ACC112 (cell line): ENCODE results near the gene ZNF214.
"Not testable (repeated sequence)": the region's sequence is repeated elsewhere in the genome, so short reads cannot be mapped to it uniquely, and the experiment has no call there.

Experiments used
- H2AFZ ChIP-seq: fragments of 200-600 bp; sonication (generic); one replicate; pipeline ENCODE4 v1.6.0; 2017; ENCODE audit warnings: antibody characterized with exemption, low read length; ENCODE audit not compliant: unreplicated experiment
- H3K27ac ChIP-seq: fragments of 200-600 bp; sonication (generic); 2 replicates; pipeline ENCODE4 v1.5.1; 2014; ENCODE audit warnings: low read depth, mild to moderate bottlenecking, antibody characterized with exemption, low read length, moderate library complexity
- H3K27me3 ChIP-seq: fragments of 200-600 bp; sonication (generic); 2 replicates; pipeline ENCODE4 v1.6.1; 2014; ENCODE audit warnings: mild to moderate bottlenecking, antibody characterized with exemption, low read length, moderate library complexity, mixed read lengths; ENCODE audit not compliant: insufficient read depth
- H3K36me3 ChIP-seq: fragments of 200-600 bp; sonication (generic); 2 replicates; pipeline ENCODE4 v1.6.1; 2016; ENCODE audit warnings: mild to moderate bottlenecking, antibody characterized with exemption, low read length, moderate library complexity, mixed read lengths; ENCODE audit not compliant: insufficient read depth
- H3K4me1 ChIP-seq: fragments of 200-600 bp; sonication (generic); one replicate; pipeline ENCODE4 v1.6.1; 2016; ENCODE audit warnings: low read length, mixed read lengths; ENCODE audit not compliant: insufficient read depth, unreplicated experiment, control insufficient read depth
- H3K4me3 ChIP-seq: fragments of 200-600 bp; sonication (generic); 2 replicates; pipeline ENCODE4 v1.5.1; 2014; ENCODE audit warnings: mild to moderate bottlenecking, low read depth, low read length
- H3K79me2 ChIP-seq: fragments of 200-600 bp; sonication (generic); one replicate; pipeline ENCODE4 v1.6.0; 2016; ENCODE audit warnings: low read length; ENCODE audit not compliant: control insufficient read depth, unreplicated experiment, insufficient read depth

ZNF214 gene

DNA sequence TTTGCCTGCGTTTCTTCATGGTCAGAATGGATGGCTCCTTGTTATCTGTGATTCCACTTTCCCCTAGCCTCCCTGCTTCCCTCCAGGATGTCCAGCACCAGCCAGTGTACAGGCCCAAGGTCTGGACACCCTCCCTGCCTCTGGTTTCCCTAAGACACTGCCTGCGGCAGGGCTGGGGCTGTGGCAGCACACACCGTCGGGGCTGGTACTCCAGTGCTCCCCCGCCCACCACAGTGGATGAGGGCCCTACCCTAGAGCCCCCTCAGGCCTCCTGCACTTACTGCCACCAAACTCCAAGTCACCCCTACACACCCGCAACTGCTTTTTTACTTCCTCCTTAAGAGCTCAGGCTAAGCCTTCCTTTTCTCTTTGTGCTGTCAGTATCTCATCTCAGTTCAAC lies 28.9 kb downstream of the ZNF214 start:
- H3K36me3 ChIP-seq, result no peaks in the 10 kb centered on the region
- H3K4me1 ChIP-seq, result peaks cover 15% of the 10 kb centered on the region
- no peak overlapping the region for H3K4me3 ChIP-seq
- no peaks in the 10 kb centered on the region for H3K79me2 ChIP-seq
- no peak overlapping the region for H3K27ac ChIP-seq
- no peaks in the 10 kb centered on the region for H3K27me3 ChIP-seq
- H2AFZ ChIP-seq, result no peak overlapping the region

DNA sequence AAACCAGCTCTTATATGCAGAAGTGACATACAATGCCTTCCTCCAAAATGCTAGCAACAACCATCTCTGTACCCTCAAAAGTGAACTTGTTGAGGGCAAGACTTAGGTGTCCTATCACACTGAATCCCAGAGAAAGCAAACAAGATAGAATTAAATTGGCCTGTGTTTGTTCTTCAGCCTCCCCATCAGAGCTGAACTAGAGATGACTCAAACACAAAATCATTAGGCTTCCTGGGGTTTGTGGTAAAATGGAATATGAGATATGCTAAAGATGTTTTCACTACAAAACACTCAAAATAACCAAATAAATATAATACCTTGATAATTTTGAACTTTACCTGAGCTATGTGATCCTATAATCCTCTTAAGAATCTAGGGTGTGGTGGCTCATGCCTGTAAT lies 31.6 kb downstream of the ZNF214 start:
- Histone ChIP-seq H2AFZ (no peak overlapping the region), H3K36me3 (no peaks in the 10 kb centered on the region), H3K4me3 (no peak overlapping the region), H3K27ac (no peak overlapping the region), H3K4me1 (peaks cover 15% of the 10 kb centered on the region), H3K27me3 (no peaks in the 10 kb centered on the region), H3K79me2 (no peaks in the 10 kb centered on the region)

DNA sequence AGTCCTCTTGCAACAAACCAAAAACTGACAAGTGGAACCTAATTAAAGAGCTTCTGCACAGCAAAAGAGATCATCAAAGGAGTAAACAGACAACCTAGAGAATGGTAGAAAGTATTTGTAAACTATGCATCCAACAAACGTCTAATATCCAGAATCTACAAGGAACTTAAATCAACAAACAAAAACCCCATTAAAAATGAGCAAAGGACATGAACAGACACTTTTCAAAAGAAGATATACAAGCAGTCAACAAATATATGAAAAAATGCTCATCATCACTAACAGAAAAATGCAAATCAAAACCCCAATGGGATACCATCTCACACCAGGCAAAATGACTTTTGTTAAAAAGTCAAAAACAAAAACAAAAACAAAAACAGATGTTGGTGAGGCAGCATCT lies 33.7 kb downstream of the ZNF214 start:
- H3K27me3 ChIP-seq, result no peaks in the 10 kb centered on the region
- H3K79me2 ChIP-seq, result no peaks in the 10 kb centered on the region
- H3K36me3 ChIP-seq, result no peaks in the 10 kb centered on the region
- H3K27ac ChIP-seq, result no peak overlapping the region
- no peak overlapping the region for H2AFZ ChIP-seq
- no peaks in the 10 kb centered on the region for H3K4me1 ChIP-seq
- H3K4me3 ChIP-seq, result no peak overlapping the region

DNA sequence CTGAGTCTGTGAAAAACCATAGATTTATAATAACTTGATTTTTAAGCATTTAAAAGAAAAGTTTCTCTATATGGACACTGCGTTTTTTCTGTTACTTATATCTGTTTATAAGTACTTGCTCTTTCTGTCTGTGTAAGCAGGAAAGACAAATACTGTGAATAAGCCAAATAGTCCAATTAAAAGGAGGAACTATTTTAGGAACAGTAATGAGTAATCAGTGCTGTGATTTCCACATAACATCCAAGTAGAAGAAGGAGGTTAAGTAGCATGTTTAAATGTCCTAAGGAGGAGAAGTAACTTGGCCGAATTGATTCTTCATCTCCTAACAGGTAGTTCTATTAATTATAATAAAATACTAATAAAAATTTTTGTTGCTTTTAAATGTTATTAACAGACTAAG lies 40.8 kb downstream of the ZNF214 start:
- no peak overlapping the region for H2AFZ ChIP-seq
- H3K4me1 ChIP-seq, result no peaks in the 10 kb centered on the region
- H3K4me3 ChIP-seq, result no peak overlapping the region
- H3K36me3 ChIP-seq, result no peaks in the 10 kb centered on the region
- no peaks in the 10 kb centered on the region for H3K27me3 ChIP-seq
- H3K79me2 ChIP-seq, result no peaks in the 10 kb centered on the region
- no peak overlapping the region for H3K27ac ChIP-seq

DNA sequence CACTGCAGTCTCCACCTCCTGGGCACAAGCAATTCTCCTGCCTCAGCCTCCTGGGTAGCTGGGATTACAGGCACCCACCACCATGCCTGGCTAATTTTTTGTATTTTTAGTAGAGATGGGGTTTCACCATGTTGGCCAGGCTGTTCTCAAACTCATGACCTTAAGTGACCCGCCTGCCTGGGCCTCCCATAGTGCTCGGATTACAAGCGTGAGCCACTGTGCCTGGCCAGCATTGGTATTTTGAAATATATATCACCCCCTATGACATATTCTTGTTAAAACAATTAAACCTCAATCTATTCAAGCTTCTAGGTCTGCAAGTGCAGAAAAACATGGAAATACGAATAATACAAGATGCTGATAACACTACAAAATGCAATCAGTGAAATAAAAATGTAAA lies 50.3 kb downstream of the ZNF214 start:
- H3K27me3 ChIP-seq, H3K27ac ChIP-seq, H3K36me3 ChIP-seq, H3K4me1 ChIP-seq, H3K79me2 ChIP-seq, H2AFZ ChIP-seq, H3K4me3 ChIP-seq: not testable (repeated sequence)

DNA sequence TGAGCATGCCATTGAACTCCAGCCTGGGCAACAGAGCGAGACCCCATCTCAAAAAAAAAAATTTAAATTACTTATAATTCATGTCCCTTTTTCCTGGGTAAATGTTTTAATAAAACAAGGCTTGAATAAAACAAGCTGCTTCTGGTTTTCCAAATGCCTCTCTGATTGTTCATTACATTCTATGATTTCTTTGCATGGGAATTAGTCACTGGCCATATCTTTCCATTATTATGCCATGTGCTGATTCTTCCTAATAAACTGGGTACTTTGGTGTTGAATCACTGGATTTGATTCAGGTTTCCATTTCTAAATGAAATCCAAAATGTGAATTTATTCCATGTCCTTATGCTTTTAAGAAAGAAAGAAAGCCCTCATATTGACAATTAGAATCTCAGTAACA lies 51.3 kb downstream of the ZNF214 start:
- Histone ChIP-seq H3K4me3 (no peak overlapping the region), H3K27me3 (no peaks in the 10 kb centered on the region), H3K4me1 (peaks cover 3% of the 10 kb centered on the region), H3K79me2 (no peaks in the 10 kb centered on the region), H3K36me3 (no peaks in the 10 kb centered on the region), H2AFZ (no peak overlapping the region), H3K27ac (no peak overlapping the region)

DNA sequence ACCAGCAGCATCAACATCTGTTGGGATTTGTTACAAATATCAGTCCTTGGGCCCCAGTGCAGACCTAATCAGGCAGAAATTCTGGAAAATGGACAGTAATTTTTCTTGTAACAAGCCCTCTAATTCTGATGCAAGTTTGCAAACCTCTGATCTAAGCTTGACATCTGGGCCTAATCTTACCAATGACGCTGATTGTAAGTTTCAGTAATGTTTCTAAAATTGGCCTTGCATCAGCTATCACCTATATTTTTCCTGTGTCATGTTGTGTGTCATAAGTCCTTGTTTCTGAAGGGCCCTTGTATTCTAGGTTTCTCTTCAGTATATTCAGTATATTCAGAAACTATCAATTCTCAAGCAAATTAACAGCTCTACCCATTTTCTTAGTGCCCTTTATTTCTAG lies 57.5 kb downstream of the ZNF214 start:
- Histone ChIP-seq H3K79me2 (no peaks in the 10 kb centered on the region), H3K27ac (no peak overlapping the region), H2AFZ (no peak overlapping the region), H3K4me3 (no peak overlapping the region), H3K36me3 (no peaks in the 10 kb centered on the region), H3K4me1 (no peaks in the 10 kb centered on the region), H3K27me3 (no peaks in the 10 kb centered on the region)

DNA sequence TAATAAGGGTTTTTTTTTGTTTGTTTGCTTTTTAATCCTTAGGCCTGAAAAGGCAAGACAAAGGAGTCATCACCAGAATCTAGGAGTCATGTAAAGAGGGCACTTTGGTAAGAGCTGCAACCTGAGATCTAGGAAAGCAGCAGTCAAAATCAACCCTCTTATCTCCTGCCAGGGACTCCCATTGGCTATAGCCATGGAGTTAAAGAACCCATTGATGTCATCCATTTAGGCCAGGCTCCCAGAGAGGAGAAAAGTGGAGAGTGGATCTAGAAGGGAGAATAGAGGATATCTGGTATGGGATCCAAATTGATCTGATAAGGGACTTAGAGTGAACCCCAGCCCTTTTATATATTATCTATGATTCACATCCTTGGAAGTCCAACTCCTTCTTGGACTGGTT lies 58.0 kb downstream of the ZNF214 start:
- no peak overlapping the region for H3K4me3 ChIP-seq
- H3K4me1 ChIP-seq, result no peaks in the 10 kb centered on the region
- H3K79me2 ChIP-seq, result no peaks in the 10 kb centered on the region
- H3K27me3 ChIP-seq, result no peaks in the 10 kb centered on the region
- no peaks in the 10 kb centered on the region for H3K36me3 ChIP-seq
- H2AFZ ChIP-seq, result no peak overlapping the region
- no peak overlapping the region for H3K27ac ChIP-seq

DNA sequence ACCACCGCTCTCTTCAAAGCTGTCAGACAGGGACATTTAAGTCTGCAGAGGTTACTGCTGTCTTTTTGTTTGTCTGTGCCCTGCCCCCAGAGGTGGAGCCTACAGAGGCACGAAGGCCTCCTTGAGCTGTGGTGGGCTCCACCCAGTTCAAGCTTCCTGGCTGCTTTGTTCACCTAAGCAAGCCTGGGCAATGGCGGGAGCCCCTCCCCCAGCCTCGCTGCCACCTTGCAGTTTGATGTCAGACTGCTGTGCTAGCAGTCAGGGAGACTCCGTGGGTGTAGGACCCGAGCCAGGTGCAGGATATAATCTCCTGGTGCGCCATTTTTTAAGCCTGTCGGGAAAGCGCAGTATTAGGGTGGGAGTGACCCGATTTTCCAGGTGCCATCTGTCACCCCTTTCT lies 65.9 kb downstream of the ZNF214 start:
- H2AFZ ChIP-seq, result not testable (repeated sequence)

More for the DNA sequence above, 65.9 kb downstream of the ZNF214 start:
- H3K27me3 ChIP-seq, H3K79me2 ChIP-seq, H3K4me1 ChIP-seq, H3K4me3 ChIP-seq, H3K27ac ChIP-seq: not testable (repeated sequence)
- peaks cover 17% of the 10 kb centered on the region for H3K36me3 ChIP-seq
